HG02610 (cell line): ENCODE results near the gene GNAI1.

ENCODE experiments used
- ATAC-seq: cut with Tn5 transposase; IDR thresholded peaks from one replicate; pipeline ENCODE4 v1.9.1; 2021; ENCODE audit warnings: mild to moderate bottlenecking, moderate library complexity; ENCODE audit not compliant: unreplicated experiment

GNAI1 gene

GRCh38 chr7:80131675-80132435 is 2.8 kb upstream of the GNAI1 start:
- no peak for ATAC-seq

- no peak for ATAC-seq
Observed at GRCh38 chr7:80132594-80132993, 2.0 kb upstream of the GNAI1 start.

- no peak for ATAC-seq
Observed at GRCh38 chr7:80133361-80134114, 1.1 kb upstream of the GNAI1 start.

- no peak for ATAC-seq
Observed at GRCh38 chr7:80134115-80134535, 506 bp upstream of the GNAI1 start.

- ATAC-seq: peak; percentile 18
Observed at GRCh38 chr7:80135309-80136104, 876 bp downstream of the GNAI1 start.

GRCh38 chr7:80136261-80137055 is 1.8 kb downstream of the GNAI1 start:
- ATAC-seq: peak; percentile 51

GRCh38 chr7:80137410-80137809 is 2.8 kb downstream of the GNAI1 start:
- no peak for ATAC-seq

GRCh38 chr7:80139236-80139635 is 4.6 kb downstream of the GNAI1 start:
- no peak for ATAC-seq

- no peak for ATAC-seq
Observed at GRCh38 chr7:80140388-80140787, 5.8 kb downstream of the GNAI1 start.

- no peak for ATAC-seq
Observed at GRCh38 chr7:80141376-80141775, 6.7 kb downstream of the GNAI1 start.

GRCh38 chr7:80142853-80143580 is 8.4 kb downstream of the GNAI1 start:
- ATAC-seq: no peak

- no peak for ATAC-seq
Observed at GRCh38 chr7:80145780-80146422, 11.3 kb downstream of the GNAI1 start.

GRCh38 chr7:80146545-80147182 is 12.0 kb downstream of the GNAI1 start:
- ATAC-seq: no peak

GRCh38 chr7:80147543-80148391 is 13.1 kb downstream of the GNAI1 start:
- ATAC-seq: no peak

- ATAC-seq: peak; percentile 37
Observed at GRCh38 chr7:80150611-80151273, 16.1 kb downstream of the GNAI1 start.

GRCh38 chr7:80151274-80151665 is 16.6 kb downstream of the GNAI1 start:
- ATAC-seq: peak; percentile 87

GRCh38 chr7:80153446-80153845 is 18.8 kb downstream of the GNAI1 start:
- no peak for ATAC-seq
